T-helper 2 cell treated with Interferon-gamma antibody and Interleukin-4, amounts not matched to agents 100 ng/mL and 5 ng/mL, for 36 hours (primary cell): ENCODE results near the gene RAD54L. TPM values are rescaled to one million over a fixed set of nuclear protein-coding genes. Genes with fewer than 3 reads are reported as not detected.

Experiments
- intact Hi-C: fragments of 100-400 bp; cut with micrococcal nuclease; formaldehyde crosslinking; loops from one replicate; pipeline ENCODE4 v1.15.1; 2023
- total RNA-seq: library from RNA; stranded (reverse); gene quantifications from 2 replicates; pipeline ENCODE4 v1.2.3, GENCODE V29; 2022

The RAD54L gene
- total RNA-seq, 1 donor from 2014 or later, result 50.3 TPM

GRCh38 chr1:46284597-46285564 is 37.3 kb downstream of the RAD54L start:
- intact Hi-C loops, result no loop called here

- intact Hi-C loops, result no loop called here
Measured at GRCh38 chr1:46285730-46286477, 38.3 kb downstream of the RAD54L start.

- intact Hi-C loops, result no loop called here
Measured at GRCh38 chr1:46288485-46289133, 41.0 kb downstream of the RAD54L start.

- intact Hi-C loops, result no loop called here
Measured at GRCh38 chr1:46289134-46289494, 41.6 kb downstream of the RAD54L start.

GRCh38 chr1:46289976-46290375 is 42.4 kb downstream of the RAD54L start:
- intact Hi-C loops, result no loop called here

GRCh38 chr1:46295306-46295705 is 47.7 kb downstream of the RAD54L start:
- intact Hi-C loops, result no loop called here

- intact Hi-C loops, result no loop called here
Measured at GRCh38 chr1:46298387-46298786, 50.8 kb downstream of the RAD54L start.

GRCh38 chr1:46300673-46301405 is 53.3 kb downstream of the RAD54L start:
- intact Hi-C loops, result loop anchor here (10.0 kb wide), 1 partner anchor 716 kb away; the partner anchor contains the start of gene NASP

- intact Hi-C loops, result loop anchor here (10.0 kb wide), 1 partner anchor 717 kb away; the partner anchor contains the start of gene NASP
Measured at GRCh38 chr1:46301406-46301807, 53.8 kb downstream of the RAD54L start.

GRCh38 chr1:46301808-46302640 is 54.5 kb downstream of the RAD54L start:
- intact Hi-C loops, result loop anchor here (2.0 to 10.0 kb wide), 3 partner anchors 47 to 717 kb away; partner anchors contain the start of genes NASP and PIK3R3

GRCh38 chr1:46302641-46303037 is 55.1 kb downstream of the RAD54L start:
- intact Hi-C loops, result loop anchor here (1.0 to 10.0 kb wide), 6 partner anchors 38 to 718 kb away; partner anchors contain the start of genes NASP, NSUN4, PIK3R3 and RAD54L

- intact Hi-C loops, result loop anchor here (1.0 to 10.0 kb wide), 6 partner anchors 37 to 718 kb away; partner anchors contain the start of genes NASP, NSUN4, PIK3R3 and RAD54L
Measured at GRCh38 chr1:46303038-46303871, 55.7 kb downstream of the RAD54L start, which contains the start of the genes LRRC41 and UQCRH. Gene LRRC41, minus strand, starts transcription at chr1:46303616. Its CDS starts 294 bp downstream, at chr1:46303322. Gene UQCRH, plus strand, starts transcription at chr1:46303698. Its CDS starts 69 bp downstream, at chr1:46303767.

GRCh38 chr1:46303872-46304326 is 56.3 kb downstream of the RAD54L start:
- intact Hi-C loops, result loop anchor here (1.0 to 10.0 kb wide), 6 partner anchors 36 to 719 kb away; partner anchors contain the start of genes NASP, NSUN4, PIK3R3 and RAD54L

- intact Hi-C loops, result loop anchor here (10.0 kb wide), 1 partner anchor 721 kb away; the partner anchor contains the start of gene NASP
Measured at GRCh38 chr1:46306159-46306530, 58.6 kb downstream of the RAD54L start.

GRCh38 chr1:46309401-46310159 is 62.0 kb downstream of the RAD54L start:
- intact Hi-C loops, result loop anchor here (10.0 kb wide), 1 partner anchor 725 kb away; the partner anchor contains the start of gene NASP

GRCh38 chr1:46310321-46310720 is 62.8 kb downstream of the RAD54L start:
- intact Hi-C loops, result no loop called here

- intact Hi-C loops, result no loop called here
Measured at GRCh38 chr1:46315669-46316403, 68.3 kb downstream of the RAD54L start.
